Measurements from ENCODE around the gene ANKRD1. TPM values are rescaled to one million over a fixed set of nuclear protein-coding genes. Genes with fewer than 3 reads are reported as not detected.

The ANKRD1 gene
- total RNA-seq, 1 experiment from 2014 or later: 0.11 TPM

- no peak overlapping the region for H2AFZ ChIP-seq (ENCODE audit: low read length)
- Mint-ChIP-seq H3K4me1 (no peaks in the 10 kb centered on the region), H3K27me3 (ENCODE audit: low read depth) (no peaks in the 10 kb centered on the region), H3K4me3 (no peak overlapping the region), H3K9me3 (no peaks in the 10 kb centered on the region; a peak in 1 of 5 replicates), H3K27ac (no peak overlapping the region), H3K36me3 (ENCODE audit: insufficient read depth in 1 of 3, low read depth in 3 of 3) (peaks cover 10 to 71% (median 54%) of the 10 kb centered on the region in 3 experiments; a peak in 6 of 7 replicates)
- no peak for TF ChIP-seq CTCF (conservative IDR thresholded peaks at IDR 0.05)
- no peaks in the 10 kb centered on the region for H3K23me2 ChIP-seq (ENCODE audit: insufficient read length, low read depth, low read length, poor library complexity, severe bottlenecking)
- H4K5ac ChIP-seq (ENCODE audit: insufficient read length, low read depth, low read length): no peak overlapping the region
- no peak overlapping the region for H3K4me2 ChIP-seq (ENCODE audit: insufficient read depth, insufficient read length, low read length)
- H3K18ac ChIP-seq (ENCODE audit: insufficient read length, low read depth, low read length): no peak overlapping the region
- H3K56ac ChIP-seq (ENCODE audit: insufficient read length, low read depth, low read length): no peak overlapping the region
- no peak overlapping the region for H3K23ac ChIP-seq (ENCODE audit: insufficient read length, low read depth, low read length)
- no peak overlapping the region for H2AK5ac ChIP-seq (ENCODE audit: insufficient read length, low read length)
- H2BK15ac ChIP-seq (ENCODE audit: low read depth, low read length): no peak overlapping the region
- no peaks in the 10 kb centered on the region for H3K79me1 ChIP-seq (ENCODE audit: insufficient read depth, low read depth, low read length, poor library complexity, severe bottlenecking)
- no peak overlapping the region for H2BK120ac ChIP-seq (ENCODE audit: low read depth, low read length, poor library complexity, severe bottlenecking)
- H3K4me1 ChIP-seq (ENCODE audit: insufficient read depth, low read length): no peaks in the 10 kb centered on the region
- no peak overlapping the region for H4K91ac ChIP-seq (ENCODE audit: insufficient read length, low read depth, low read length)
- no peak overlapping the region for H3K4ac ChIP-seq (ENCODE audit: low read depth, low read length)
- H3K14ac ChIP-seq (ENCODE audit: insufficient read depth, low read length): no peak overlapping the region
- WGBS (ENCODE audit: extremely low coverage, insufficient read length, low lambda C conversion rate): no CpG with 5 or more reads among the region's 1 CpG
- H4K8ac ChIP-seq (replicated peaks; ENCODE audit: insufficient read length, low read depth, low read length): no peak overlapping the region
- H3K9me3 ChIP-seq (ENCODE audit: control insufficient read depth, low read depth, low read length): no peaks in the 10 kb centered on the region
- no peak overlapping the region for H2BK20ac ChIP-seq (ENCODE audit: low read depth, low read length, poor library complexity, severe bottlenecking)
- no peak overlapping the region for H3K9ac ChIP-seq (ENCODE audit: extremely low read depth, insufficient read length, low read length)
- no peak for DNase-seq
- H3K79me2 ChIP-seq (ENCODE audit: insufficient read depth, low read length): no peaks in the 10 kb centered on the region
- H3T11ph ChIP-seq (ENCODE audit: low read length): no peak overlapping the region
- H4K20me1 ChIP-seq (ENCODE audit: control insufficient read depth, insufficient read depth, insufficient read length): no peaks in the 10 kb centered on the region
- no peaks in the 10 kb centered on the region for H3K27me3 ChIP-seq (ENCODE audit: insufficient read depth, low read length)
- H3K27ac ChIP-seq (ENCODE audit: insufficient read length, low read depth, low read length): no peak overlapping the region
- H2BK12ac ChIP-seq (ENCODE audit: insufficient read length, low read depth, low read length): no peak overlapping the region
- H2BK5ac ChIP-seq (ENCODE audit: insufficient read length, low read length): no peak overlapping the region
Observed at GRCh38 chr10:90885176-90885575, 35.7 kb downstream of the ANKRD1 start.
